Measurements from ENCODE around the gene CXCL16.
A peak's percentile ranks its signal among the peaks of the same experiment; 100 is the strongest.

The CXCL16 gene

DNA sequence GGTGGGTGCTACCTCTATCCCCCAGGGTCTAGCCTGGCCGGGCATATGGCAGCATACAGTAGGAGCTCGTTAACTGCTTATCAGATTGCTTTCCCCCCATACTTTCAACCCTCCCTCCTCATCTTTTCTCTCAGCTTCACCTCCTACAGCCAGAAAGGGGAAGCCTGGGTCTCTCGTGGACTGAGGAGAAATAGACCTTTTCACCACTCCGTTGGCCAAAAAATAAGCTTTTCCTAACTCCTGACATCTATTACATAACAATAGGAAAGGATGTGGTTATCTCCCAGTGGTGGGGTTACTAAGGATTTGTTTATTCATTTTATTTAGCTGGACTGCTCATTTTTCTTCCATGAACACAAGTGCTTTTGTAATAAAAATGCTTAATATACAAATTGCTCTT is 9.0 kb upstream of the CXCL16 start:
- no peak for DNase-seq

DNA sequence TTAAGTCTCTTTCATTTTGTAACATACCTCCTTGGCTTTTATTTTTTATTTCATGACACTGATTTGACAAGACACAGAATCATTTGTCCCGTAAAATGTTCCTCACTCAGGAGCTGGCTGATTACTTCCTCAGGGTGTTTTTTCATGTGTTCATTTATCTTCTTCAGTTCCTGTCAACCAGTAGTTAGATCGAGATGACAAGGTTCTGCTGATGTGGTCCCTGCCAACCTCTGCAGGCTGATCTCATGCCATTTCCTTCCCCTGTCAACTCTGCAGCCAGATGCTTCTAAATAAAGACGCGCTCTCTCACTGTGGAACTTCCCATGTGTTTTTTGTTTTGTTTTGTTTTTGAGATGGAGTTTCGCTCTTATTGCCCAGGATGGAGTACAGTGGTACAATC is 8.1 kb upstream of the CXCL16 start:
- DNase-seq = peak; percentile 47

DNA sequence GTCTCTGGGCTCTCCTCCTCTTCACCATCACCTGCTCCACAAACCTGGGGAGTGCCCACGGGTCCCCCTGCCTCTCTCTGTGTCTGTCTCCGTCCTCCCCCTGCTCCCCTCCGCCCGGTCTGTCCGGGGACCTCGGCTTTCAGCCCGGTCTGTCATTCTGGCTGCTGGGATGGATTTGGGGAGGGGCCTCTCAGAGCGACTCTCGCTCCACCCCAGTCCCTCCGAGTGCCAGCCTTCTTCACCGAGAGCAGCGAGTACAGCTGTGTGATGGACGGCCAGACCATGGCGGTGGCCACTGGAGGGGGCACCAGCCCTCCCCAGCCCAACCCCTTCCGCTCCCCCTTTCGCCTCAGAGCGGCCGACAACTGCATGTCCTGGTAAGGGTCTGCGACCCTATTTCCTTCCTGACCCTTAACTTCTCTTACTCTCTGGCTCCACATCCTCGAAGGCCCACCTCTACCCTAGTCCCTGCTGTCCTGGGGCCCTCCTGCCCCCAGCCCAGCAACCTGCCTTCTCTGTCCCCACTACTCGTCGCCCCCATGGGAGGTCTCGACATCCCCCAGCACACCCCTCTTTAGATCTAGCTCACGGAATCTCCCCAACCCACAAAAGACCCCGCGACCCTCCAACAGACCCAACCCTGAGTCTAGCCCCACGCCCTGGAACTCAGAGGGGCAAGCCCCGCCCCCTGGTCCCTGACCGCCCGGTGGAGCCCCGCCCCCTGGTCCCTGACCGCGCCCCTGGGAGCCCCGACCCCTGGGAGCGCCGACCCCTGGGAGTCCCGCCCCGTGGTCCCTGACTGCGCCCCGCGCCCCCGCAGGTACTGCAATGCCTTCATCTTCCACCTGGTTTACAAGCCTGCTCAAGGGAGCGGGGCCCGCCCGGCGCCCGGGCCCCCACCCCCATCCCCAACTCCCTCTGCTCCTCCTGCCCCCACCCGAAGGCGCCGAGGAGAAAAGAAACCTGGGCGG is 5.6 kb upstream of the CXCL16 start:
- no peak for DNase-seq

DNA sequence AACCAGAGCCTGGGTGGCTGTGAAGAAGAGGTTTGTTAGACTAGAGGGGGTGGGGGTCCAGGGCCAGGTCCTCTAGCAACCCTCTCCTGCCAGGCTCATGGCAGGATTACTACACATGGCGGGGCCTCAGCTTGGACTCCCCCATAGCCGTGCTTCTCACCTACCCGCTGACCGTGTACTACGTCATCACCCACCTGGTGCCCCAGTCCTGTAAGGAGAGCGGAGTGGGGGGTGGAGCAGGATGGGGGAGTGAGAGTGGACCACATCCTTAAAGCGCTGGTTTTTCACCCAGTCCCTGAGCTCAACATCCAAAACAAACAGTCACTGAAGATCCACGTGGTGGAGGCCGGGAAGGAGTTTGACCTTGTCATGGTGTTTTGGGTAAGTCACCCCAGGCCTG is 4.2 kb upstream of the CXCL16 start:
- DNase-seq = no peak

DNA sequence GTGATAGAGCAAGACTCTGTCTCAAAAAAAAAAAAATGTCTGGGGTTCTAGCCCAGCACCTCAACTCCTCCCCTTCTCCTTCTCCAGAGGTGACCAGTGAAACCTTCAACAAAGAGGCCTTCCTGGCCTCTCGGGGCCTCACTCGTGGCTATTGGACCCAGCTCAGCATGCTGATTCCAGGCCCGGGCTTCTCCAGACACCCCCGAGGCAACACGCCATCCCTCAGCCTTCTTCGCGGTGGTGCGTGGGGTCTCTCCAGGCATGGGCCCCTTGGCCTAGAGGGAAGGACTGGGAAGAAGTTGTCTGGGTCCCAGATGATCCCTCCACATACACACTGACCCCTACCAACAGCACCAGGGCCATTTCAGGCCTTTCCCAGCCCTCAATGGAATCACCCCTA is 3.5 kb upstream of the CXCL16 start:
- no peak for DNase-seq

DNA sequence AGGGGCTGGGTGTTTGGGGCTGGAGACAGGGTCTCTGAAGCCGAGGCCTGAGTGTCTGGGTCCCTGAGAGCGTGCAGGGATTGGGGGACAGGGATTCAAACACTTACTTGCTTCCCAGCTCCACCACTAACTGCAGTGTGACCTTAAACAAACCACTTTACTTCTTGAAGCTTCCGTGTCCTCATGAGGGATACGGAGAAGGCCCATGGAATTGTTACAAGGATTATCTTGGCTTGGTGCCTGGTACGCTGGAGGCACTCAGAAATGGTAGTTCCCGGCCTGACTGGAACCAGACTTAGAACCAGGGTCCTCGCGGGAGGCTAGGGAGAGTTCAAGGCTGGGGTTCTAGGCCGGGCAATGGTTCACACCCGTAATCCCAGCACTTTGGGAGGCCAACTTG is 2.9 kb upstream of the CXCL16 start:
- no peak for DNase-seq

DNA sequence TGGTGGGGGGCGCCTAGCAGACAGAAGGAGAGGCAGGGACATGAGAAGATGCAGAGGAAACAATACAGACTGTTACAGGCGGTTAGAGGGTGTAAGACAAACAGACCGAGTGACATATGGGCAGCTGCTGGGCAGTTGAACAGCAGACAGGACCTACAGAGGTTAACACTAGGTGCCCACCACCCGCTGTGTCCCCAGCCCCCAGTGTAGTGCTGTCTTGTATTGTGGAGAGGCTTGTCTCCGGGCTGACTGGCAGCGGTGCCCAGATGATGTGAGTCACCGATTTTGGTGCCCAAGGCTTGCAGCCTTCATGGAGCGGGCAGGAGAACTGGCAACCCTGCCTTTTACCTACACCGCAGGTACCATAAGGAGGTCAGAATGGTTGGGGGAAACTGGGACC is 2.4 kb upstream of the CXCL16 start:
- no peak for DNase-seq

DNA sequence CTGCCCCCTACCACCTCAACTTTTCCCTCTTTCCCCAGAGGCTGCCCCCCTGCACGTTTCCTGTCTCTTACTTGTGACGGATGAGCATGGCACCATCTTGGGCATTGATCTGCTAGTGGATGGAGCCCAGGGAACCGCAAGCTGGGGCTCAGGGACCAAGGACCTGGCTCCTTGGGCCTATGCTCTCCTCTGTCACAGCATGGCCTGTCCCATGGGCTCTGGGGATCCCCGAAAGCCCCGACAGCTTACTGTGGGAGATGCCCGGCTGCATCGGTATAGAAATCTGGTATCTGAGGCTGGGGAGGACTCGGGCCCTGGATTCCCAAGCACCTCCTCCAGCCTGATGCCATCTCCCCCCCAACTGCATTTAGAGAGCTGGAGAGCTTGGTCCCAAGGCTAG is 1.8 kb upstream of the CXCL16 start:
- DNase-seq = no peak

DNA sequence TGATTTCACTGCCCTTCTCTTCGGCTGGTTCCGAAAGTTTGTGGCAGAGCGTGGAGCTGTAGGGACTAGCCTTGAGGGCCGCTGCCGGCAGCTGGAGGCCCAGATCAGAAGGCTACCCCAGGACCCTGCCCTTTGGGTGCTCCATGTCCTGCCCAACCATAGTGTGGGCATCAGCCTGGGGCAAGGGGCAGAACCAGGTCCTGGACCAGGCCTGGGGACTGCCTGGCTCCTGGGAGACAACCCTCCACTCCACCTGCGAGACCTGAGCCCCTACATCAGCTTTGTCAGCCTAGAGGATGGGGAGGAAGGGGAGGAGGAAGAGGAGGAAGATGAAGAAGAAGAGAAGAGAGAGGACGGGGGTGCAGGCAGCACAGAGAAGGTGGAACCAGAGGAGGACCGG is 856 bp upstream of the CXCL16 start:
- DNase-seq = no peak

DNA sequence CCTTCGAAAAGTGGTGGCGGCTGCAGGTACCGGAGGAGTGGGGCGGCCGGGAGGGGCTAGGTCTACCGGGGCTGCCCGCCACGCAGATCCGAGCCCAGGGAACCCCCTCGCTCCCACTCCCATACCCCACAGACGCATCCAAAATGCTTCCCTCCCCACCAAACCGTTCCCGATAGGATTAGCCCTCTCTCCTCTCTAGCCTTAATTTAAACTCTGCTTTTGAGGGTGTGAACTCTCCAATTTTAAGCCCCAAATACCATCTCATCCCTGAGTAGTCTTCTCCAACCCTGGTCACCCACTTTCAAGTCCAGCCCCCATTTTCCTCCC is 260 bp upstream of the CXCL16 start:
- no peak for DNase-seq

DNA sequence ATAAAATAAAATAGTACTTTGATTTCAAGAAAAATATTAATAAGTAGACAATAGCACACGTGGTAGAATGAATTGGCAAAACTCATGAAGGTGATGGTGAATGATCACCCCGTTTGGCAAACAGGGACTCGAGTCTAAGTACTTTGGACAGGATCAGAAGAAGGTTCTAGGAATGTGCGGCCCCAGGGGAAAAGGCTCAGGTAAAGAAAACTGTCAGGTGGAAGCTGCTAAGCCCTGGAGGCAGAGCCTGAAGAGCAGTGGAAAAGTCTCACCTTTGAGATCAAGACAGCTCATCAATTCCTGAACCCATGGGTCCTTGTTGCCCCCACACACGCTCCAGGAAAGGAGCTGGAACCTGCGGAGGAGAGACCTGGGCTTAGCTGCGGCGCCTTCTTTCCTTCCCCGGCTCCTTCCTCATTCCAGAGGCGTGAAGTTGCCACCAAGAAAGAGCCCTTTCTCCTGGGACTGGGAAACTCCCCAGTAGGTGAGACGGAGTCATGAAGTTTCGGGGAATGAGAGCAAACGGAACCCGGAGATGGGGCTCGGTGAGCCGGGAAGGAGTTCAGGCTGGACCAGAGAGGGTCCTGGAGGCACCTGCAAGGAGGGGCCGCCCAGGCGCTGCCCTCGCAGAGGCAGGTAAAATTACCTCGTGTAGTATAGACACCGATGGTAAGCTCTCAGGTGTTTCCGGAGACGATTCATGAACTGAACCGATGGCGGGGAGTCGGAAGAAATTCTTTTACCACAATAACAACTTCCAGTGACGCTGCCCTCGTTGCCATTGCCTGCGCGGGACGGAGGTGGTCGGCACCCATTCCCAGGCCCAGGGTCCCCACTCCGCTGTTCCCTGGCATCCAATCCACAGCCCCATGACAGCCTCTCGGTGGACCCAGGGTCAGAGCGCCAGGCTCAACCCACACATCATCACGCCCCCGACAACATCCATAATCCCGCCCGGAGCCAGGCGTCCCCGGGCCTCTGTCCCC is 1.3 kb downstream of the CXCL16 start:
- peak; percentile 51 for DNase-seq

DNA sequence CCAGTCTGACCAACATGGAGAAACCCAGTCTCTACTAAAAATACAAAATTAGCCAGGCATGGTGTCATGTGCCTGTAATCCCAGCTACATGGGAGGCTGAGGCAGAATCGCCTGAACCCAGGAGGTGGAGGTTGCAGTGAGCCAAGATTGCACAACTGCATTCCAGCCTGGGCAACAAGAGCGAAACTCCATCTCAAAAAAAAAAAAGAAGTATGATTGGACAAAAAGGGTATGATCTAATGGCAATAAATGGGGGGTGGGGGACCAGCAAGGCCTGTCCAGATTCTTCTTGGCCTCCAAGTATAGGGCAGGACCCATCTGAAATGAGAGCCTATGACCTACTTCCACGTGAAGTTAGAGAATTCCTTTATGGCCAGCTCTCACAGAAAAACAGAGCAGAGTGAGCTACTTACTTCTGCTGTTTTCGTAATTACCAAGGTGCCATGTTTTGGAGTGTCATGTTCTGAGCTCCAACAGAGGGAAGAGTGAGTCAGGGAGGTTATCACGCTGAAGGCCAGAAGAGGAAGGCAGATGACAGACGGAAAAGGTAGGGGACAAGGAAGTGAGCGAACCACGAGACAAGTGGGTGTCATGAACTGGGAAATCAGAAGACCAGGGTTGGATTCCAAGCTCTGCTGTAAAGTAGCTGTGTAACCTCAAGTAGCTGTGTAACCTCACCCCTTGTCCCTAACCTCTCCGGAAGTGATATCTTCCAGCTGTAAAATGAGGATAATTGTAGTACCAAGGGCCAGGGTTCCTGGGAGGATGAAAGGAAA is 3.7 kb downstream of the CXCL16 start:
- DNase-seq = no peak

DNA sequence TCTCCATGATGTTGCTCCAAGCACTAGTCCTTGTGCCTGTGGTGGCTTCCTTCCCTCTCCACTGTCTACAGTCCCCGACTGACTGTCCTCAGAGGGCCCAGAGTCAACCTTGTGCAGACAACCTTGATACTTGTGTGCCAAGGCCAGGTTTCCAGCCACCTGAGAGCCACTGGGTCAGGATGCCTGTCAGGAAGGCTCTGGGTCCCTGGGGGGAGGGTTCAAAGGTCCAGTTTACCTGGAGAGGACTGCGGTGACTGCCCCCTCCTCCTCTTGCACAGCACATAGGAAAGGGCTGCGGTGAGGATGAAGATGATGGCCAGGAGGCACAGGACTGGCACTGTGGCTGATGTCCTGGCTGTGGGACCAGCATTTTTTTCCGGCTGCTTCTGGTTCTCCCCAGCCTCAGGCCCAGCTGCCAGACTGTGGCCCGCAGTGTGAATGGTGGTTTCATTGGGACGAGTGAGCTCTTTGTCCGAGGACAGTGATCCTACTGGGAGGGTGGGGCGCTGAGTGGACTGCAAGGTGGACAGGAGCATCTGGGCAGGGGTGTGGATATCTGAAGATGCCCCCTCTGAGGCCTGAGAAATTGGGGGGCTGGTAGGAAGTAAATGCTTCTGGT is 4.8 kb downstream of the CXCL16 start:
- no peak for DNase-seq

DNA sequence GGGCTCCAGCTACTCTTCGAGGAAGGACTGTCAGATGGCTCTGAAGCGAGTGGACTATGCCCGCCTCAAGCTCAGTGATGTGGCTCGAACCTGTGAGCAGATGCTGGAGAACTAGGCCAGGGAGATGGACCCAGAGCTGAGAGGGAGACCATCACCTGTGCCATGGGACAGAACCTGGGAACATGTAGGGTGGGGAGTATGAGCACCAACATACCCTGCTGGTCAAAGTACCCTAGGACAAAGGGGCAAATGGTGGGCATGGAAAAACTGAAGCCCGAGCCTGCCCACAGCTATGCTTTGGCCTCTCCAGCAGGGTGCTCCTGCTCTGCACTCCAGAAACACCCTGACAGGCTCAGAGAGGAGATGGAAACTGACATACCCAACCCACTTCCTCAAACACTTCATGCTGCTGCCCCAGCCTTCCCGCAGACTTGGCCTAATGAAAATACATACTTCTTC is 6.6 kb downstream of the CXCL16 start:
- DNase-seq = peak; percentile 30

DNA sequence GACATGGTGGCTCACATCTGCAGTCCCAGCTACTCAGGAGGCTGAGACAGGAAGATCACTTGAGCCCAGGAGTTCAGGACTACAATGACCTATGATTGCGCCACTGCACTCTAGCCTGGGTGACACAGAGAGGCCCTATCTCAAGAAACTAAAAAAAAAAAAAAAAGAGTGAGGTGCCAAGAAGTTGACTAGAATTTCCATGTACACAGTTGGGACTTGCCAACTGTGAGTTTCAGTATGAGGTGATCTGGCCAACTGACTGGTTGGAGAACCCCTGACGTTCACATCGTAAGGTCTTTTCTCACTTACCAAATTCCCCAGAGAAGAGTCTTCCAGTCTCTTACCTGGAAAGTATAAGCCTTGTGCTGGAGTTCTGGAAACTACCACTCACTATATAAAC is 11.6 kb downstream of the CXCL16 start:
- DNase-seq = no peak

DNA sequence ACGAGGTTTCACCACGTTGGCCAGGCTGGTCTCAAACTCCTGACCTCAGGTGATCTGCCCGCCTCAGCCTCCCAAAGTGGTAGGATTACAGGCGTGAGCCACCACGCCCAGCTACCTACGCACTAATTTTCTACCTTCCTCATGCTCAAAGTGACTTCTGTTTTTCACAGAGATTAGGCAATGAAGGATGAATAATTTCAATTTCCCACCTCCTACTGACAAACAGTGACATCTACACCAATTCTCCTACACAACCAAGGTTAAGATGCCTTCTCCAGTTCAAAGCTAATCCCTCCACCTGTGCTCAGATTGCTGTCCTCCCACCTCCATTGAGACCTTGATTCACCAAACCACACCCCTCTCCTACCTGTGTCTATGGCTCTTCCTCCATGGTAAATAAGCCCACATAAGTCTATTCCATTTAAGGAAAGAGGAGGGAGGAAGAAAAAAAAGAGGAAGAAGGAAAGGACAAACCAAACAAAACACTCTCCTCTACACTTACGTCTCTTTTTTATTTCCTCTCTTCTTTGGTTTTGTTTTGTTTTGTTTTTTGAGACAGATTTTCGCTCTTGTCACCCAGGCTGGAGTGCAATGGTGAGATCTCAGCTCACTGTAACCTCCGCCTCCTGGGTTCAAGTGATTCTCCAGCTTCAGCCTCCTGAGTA is 13.9 kb downstream of the CXCL16 start:
- no peak for DNase-seq

DNA sequence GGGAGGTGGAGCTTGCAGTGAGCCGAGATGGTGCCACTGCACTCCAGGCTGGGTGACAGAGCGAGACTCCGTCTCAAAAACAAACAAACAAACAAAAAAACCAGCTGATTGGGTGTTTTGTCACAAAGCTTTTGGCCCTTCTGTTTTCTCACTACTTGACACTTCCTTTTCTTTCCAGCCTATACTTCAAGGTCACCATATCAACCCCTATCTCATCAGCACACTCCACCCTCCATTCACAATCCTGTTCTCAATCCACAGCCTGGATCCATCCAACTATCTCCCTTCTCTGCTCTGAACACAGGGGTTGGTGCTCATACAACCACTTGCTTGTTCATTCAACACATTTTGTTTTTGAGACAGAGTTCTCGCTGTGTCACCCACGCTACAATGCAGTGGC is 15.1 kb downstream of the CXCL16 start:
- DNase-seq = no peak

DNA sequence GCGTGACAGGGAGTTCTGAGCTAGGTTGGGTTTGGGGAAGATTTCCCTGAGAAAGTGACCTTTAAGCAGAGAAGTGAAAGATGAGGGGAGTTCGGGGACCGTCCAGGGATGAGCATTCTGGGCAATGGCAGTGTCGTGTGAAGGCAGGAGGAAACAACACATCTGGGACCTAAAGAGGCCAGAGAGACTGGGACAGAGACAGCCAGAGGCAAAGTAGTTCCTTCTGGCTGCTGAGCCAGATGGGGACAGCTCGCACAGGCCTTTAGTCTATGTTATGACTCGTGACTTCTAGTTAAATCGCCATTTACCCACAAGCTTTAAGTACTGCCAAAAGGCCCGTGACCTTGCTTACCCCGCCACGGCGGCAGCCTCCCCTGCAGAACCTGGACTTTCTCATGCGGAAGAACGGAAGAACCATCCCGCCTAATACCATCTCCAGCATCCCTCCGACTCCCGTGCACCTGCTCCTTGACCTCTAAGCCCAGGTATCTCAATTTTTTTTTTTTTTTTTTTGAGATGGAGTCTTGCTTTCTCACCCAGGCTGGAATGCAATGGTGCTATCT is 17.0 kb downstream of the CXCL16 start:
- DNase-seq = no peak

DNA sequence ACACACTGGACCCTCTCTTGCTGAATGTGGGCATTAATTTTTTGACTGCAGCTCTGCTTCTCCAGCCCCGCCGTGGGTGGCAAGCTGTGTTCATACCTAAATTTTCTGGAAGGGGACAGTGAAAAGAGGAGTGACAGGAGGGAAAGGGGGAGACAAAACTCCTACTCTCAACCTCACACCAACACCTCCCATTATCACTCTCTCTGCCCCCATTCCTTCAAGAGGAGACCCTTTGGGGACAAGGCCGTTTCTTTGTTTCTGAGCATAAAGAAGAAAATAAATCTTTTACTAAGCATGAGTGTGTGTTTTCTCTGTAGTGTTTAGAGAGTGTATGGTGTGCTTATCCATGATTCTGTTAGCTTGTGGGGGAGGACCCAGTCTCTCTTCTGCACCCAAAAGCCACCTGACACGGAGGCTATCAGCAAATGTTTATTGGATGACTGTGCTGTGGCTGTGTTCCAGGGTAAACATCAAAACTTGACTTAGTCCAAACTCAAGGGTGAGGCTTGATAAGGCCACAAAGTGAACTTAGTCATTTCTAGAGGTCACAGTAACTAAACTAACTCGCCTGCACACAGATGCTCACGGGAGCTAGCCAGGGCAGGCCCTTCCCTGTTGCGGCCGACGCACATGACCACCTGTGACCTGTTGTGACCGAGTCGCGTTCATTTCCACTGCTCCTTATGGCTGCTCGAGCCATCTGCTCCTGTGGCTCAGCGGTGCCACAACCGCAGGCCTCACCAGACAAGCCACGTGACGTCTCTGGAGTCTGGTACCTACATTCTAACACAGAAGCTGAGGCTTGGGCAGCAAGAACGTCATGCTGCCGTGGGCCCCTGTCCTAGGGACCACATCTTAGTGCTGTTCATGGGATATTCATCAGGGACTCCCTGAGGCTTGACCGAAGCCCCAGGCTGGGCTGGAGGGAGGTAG is 18.3 kb downstream of the CXCL16 start:
- DNase-seq = peak; percentile 34

DNA sequence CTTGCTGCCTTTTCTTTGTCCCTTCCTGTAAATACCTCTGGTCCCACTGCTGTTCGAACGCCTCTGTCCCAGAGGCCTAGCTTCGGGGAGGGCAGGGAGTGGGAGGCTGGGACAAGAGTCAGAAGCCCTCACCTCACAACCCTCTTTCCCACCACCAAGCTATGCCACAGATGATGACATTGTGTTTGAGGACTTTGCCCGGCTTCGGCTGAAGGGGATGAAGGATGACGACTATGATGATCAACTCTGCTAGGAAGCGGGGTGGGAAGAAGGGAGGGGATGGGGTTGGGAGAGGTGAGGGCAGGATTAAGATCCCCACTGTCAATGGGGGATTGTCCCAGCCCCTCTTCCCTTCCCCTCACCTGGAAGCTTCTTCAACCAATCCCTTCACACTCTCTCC is 18.9 kb downstream of the CXCL16 start:
- DNase-seq = no peak

All from CD4-positive, alpha-beta T cell treated with Interleukin-12 subunit alpha and Interleukin-12 subunit beta, for 1 hour (primary cell).